ENCODE measurements around the gene GNG8. TPM values are rescaled to one million over a fixed set of nuclear protein-coding genes. Genes with fewer than 3 reads are reported as not detected.

Gene GNG8
- total RNA-seq, 2 donors from 2014 or later, result not detected

- Mint-ChIP-seq H3K27ac (no peak within 1 kb of the TSS), H3K9me3 (no peaks in the 10 kb centered on the region)
Observed at GRCh38 chr19:46624958-46625661, 10.9 kb downstream of the GNG8 start, which contains the start of gene PTGIR. Gene PTGIR (minus strand): TSS chr19:46625089. CDS start chr19:46624225, 864 bp downstream.

GRCh38 chr19:46623915-46624502, 12.0 kb downstream of the GNG8 start:
- Histone ChIP-seq H3K4me3 (ENCODE audit: low read length) (no peak overlapping the region), H3K9ac (ENCODE audit: extremely low read depth, low read length, poor library complexity, severe bottlenecking) (no peak overlapping the region), H3K36me3 (ENCODE audit: control insufficient read depth, insufficient read depth, low read length) (no peaks in the 10 kb centered on the region), H3K9me3 (ENCODE audit: control insufficient read depth, low read length) (no peaks in the 10 kb centered on the region), H3K27me3 (ENCODE audit: control insufficient read depth, insufficient read depth, low read length, poor library complexity, severe bottlenecking) (no peaks in the 10 kb centered on the region), H3K4me1 (ENCODE audit: control insufficient read depth, insufficient read depth, low read length) (no peaks in the 10 kb centered on the region), H3K27ac (ENCODE audit: low read depth, low read length) (no peak overlapping the region)
- H3K9me3 Mint-ChIP-seq, result no peaks in the 10 kb centered on the region
- no peaks in the 10 kb centered on the region for H3K36me3 Mint-ChIP-seq (ENCODE audit: low read depth)
- H3K27me3 Mint-ChIP-seq (ENCODE audit: insufficient read depth), result peaks cover 14% of the 10 kb centered on the region
- no peaks in the 10 kb centered on the region for H3K4me1 Mint-ChIP-seq
- no peak overlapping the region for H3K27ac Mint-ChIP-seq
- H3K4me3 Mint-ChIP-seq, result no peak overlapping the region
- DNase-seq, result no peak
- TF ChIP-seq CTCF (conservative IDR thresholded peaks at IDR 0.05), result no peak
- 97 to 98% methylated on average over 20 to 35 of the region's 35 CpGs for WGBS, 2 experiments (ENCODE audit: insufficient coverage in 1 of 2, insufficient read length in 1 of 2)

More at GRCh38 chr19:46624958-46625661, 10.9 kb downstream of the GNG8 start, which contains the start of gene PTGIR:
- TF ChIP-seq CTCF (conservative IDR thresholded peaks at IDR 0.05), result no peak
- no peaks in the 10 kb centered on the region for H3K36me3 ChIP-seq (ENCODE audit: control insufficient read depth, insufficient read depth, low read length)
- H3K4me3 Mint-ChIP-seq, result no peak within 1 kb of the TSS
- no peak for DNase-seq
- no peak within 1 kb of the TSS for H3K27ac ChIP-seq (ENCODE audit: low read depth, low read length)
- no peaks in the 10 kb centered on the region for H3K9me3 ChIP-seq (ENCODE audit: control insufficient read depth, low read length)
- WGBS, 2 experiments (ENCODE audit: insufficient coverage in 1 of 2, insufficient read length in 1 of 2), result 80 to 82% methylated on average over 9 to 13 of the region's 13 CpGs
- H3K27me3 ChIP-seq (ENCODE audit: control insufficient read depth, insufficient read depth, low read length, poor library complexity, severe bottlenecking), result no peaks in the 10 kb centered on the region
- peaks cover 16% of the 10 kb centered on the region for H3K27me3 Mint-ChIP-seq (ENCODE audit: insufficient read depth)
- no peak within 1 kb of the TSS for H3K4me3 ChIP-seq (ENCODE audit: low read length)
- H3K9ac ChIP-seq (ENCODE audit: extremely low read depth, low read length, poor library complexity, severe bottlenecking), result no peak within 1 kb of the TSS
- no peaks in the 10 kb centered on the region for H3K4me1 ChIP-seq (ENCODE audit: control insufficient read depth, insufficient read depth, low read length)
- H3K36me3 Mint-ChIP-seq (ENCODE audit: low read depth), result no peaks in the 10 kb centered on the region
- H3K4me1 Mint-ChIP-seq, result no peaks in the 10 kb centered on the region

GRCh38 chr19:46622118-46622446, 13.9 kb downstream of the GNG8 start:
- Histone ChIP-seq H3K4me3 (ENCODE audit: low read length) (no peak overlapping the region), H3K9me3 (ENCODE audit: control insufficient read depth, low read length) (no peaks in the 10 kb centered on the region), H3K9ac (ENCODE audit: extremely low read depth, low read length, poor library complexity, severe bottlenecking) (no peak overlapping the region), H3K27me3 (ENCODE audit: control insufficient read depth, insufficient read depth, low read length, poor library complexity, severe bottlenecking) (no peaks in the 10 kb centered on the region), H3K27ac (ENCODE audit: low read depth, low read length) (no peak overlapping the region), H3K4me1 (ENCODE audit: control insufficient read depth, insufficient read depth, low read length) (no peaks in the 10 kb centered on the region), H3K36me3 (ENCODE audit: control insufficient read depth, insufficient read depth, low read length) (no peaks in the 10 kb centered on the region)
- H3K27ac Mint-ChIP-seq, result no peak overlapping the region
- no peaks in the 10 kb centered on the region for H3K4me1 Mint-ChIP-seq
- H3K27me3 Mint-ChIP-seq (ENCODE audit: insufficient read depth), result peaks cover 6% of the 10 kb centered on the region
- no peak overlapping the region for H3K4me3 Mint-ChIP-seq
- no peaks in the 10 kb centered on the region for H3K9me3 Mint-ChIP-seq
- no peak for TF ChIP-seq CTCF (conservative IDR thresholded peaks at IDR 0.05)
- H3K36me3 Mint-ChIP-seq (ENCODE audit: low read depth), result no peaks in the 10 kb centered on the region
- WGBS, 2 experiments (ENCODE audit: insufficient coverage in 1 of 2, insufficient read length in 1 of 2), result 86 to 92% methylated on average over 4 to 7 of the region's 7 CpGs
- DNase-seq, result no peak

All from endodermal cell (in vitro differentiated cells).